BJ (cell line): ENCODE results near the gene FXYD6. TPM values are rescaled to one million over a fixed set of nuclear protein-coding genes. Genes with fewer than 3 reads are reported as not detected.

Source experiments
- CTCF ChIA-PET: fragments of 350-600 bp; formaldehyde crosslinking; extraction: SDS; loops from one replicate; lab custom pipeline; 2021; ENCODE audit warnings: antibody characterized with exemption, inconsistent platforms; lab: Yijun Ruan, JAX
- POLR2A ChIA-PET: fragments of 300-600 bp; sonication (Branson Sonifier 250); formaldehyde crosslinking; extraction: SDS; loops from one replicate; lab custom pipeline; 2021; ENCODE audit warnings: antibody characterized with exemption; lab: Charles Lee
- DNase-seq: peaks from one replicate; pipeline ENCODE4 v3.0.0-alpha.2; 2011; ENCODE audit warnings: low read depth
- H3K27me3 ChIP-seq: 2 replicates; pipeline ENCODE4 v1.6.0; 2011; ENCODE audit warnings: low read length; ENCODE audit not compliant: control insufficient read depth, insufficient read depth
- H3K36me3 ChIP-seq: 2 replicates; pipeline ENCODE4 v1.5.1; 2011; ENCODE audit warnings: low read length; ENCODE audit not compliant: control insufficient read depth, insufficient read depth
- H3K4me3 ChIP-seq: 2 replicates; pipeline ENCODE4 v1.5.1; 2011; ENCODE audit warnings: low read depth, mild to moderate bottlenecking, control low read depth, low read length
- CTCF ChIP-seq: IDR thresholded peaks from 2 replicates; pipeline ENCODE4 v1.5.1; 2011; ENCODE audit warnings: low read depth, mild to moderate bottlenecking, control low read depth, inconsistent platforms, low read length, moderate library complexity; ENCODE audit not compliant: insufficient read depth
- polyA plus RNA-seq: library from polyadenylated mRNA; depleted of rRNA; stranded (reverse); fragments of >200 nt; gene quantifications from 2 replicates; pipeline ENCODE4 v1.2.3, GENCODE V29; 2011

FXYD6 gene
- polyA plus RNA-seq, 1 experiment: not detected

GRCh38 chr11:117855186-117855845 is 21.1 kb downstream of the FXYD6 start:
- TF ChIP-seq CTCF: no peak
- Histone ChIP-seq H3K36me3 (no peaks in the 10 kb centered on the region), H3K27me3 (peaks cover 2% of the 10 kb centered on the region), H3K4me3 (no peak overlapping the region)
- POLR2A ChIA-PET: no interaction called here
- no peak for DNase-seq
- CTCF ChIA-PET: interaction anchor here (1.4 to 4.3 kb wide), 2 partner anchors 11 to 38 kb away, joined by 4 to 21 read pairs; no protein-coding TSS in a partner anchor

- CTCF ChIA-PET: interaction anchor here (1.9 to 4.3 kb wide), 2 partner anchors 8 to 94 kb away, joined by 9 to 21 read pairs; no protein-coding TSS in a partner anchor
- no peak for TF ChIP-seq CTCF
- POLR2A ChIA-PET: no interaction called here
- no peak for DNase-seq
- Histone ChIP-seq H3K4me3 (no peak overlapping the region), H3K27me3 (peaks cover 2% of the 10 kb centered on the region), H3K36me3 (no peaks in the 10 kb centered on the region)
These were observed 24.1 kb downstream of the FXYD6 start for GRCh38 chr11:117852309-117852708.

DNA sequence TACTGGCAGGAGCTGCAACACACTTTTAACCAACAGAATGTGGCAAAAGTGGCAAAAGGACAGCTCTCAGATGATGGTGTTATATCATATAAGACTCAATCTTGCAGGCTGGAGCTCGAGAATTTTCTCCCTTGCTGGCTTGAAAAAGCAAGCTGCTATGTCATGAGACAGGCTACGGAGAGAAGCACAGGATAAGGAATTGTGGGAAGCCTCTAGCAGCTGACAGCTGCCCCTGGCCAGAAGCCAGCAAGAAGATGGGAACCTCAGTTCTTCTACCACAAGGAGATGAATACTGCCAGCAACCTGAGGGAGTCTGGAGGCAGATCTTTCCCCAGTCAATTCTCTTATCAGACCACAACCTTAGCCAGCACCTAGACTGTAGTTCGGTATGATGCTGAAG is 24.6 kb downstream of the FXYD6 start:
- TF ChIP-seq CTCF: no peak
- Histone ChIP-seq H3K27me3 (peaks cover 2% of the 10 kb centered on the region), H3K4me3 (no peak overlapping the region), H3K36me3 (no peaks in the 10 kb centered on the region)
- no peak for DNase-seq
- CTCF ChIA-PET: interaction anchor here (1.9 kb wide), 1 partner anchor 94 kb away, joined by 9 read pairs; no protein-coding TSS in a partner anchor
- POLR2A ChIA-PET: no interaction called here

DNA sequence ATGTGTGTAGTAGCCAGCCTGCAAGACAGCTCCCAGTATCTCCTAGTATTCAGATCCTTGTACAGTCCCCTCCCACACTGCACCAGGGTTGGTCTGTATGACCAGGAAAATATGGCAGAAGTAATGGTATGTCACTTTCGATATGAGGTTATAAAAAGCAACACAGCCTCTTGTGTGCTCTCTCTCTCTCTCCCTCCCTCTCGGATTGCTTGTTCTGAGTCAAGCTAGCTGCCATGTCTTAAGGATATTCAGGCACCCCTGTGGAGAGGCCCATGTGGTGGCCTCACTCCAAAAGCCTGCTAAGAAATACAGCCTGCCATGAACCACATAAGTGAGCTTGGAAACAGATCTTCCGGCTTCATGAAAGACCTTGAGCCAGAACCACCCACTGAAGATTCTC is 25.4 kb downstream of the FXYD6 start:
- ChIA-PET CTCF (interaction anchor here (1.9 kb wide), 1 partner anchor 95 kb away, joined by 9 read pairs; no protein-coding TSS in a partner anchor), POLR2A (no interaction called here)
- no peak for DNase-seq
- TF ChIP-seq CTCF: no peak
- peaks cover 2% of the 10 kb centered on the region for H3K27me3 ChIP-seq
- no peak overlapping the region for H3K4me3 ChIP-seq
- H3K36me3 ChIP-seq: no peaks in the 10 kb centered on the region

GRCh38 chr11:117849781-117850414 is 26.6 kb downstream of the FXYD6 start:
- Histone ChIP-seq H3K27me3 (peaks cover 2% of the 10 kb centered on the region), H3K36me3 (no peaks in the 10 kb centered on the region), H3K4me3 (no peak overlapping the region)
- POLR2A ChIA-PET: no interaction called here
- DNase-seq: no peak
- no peak for TF ChIP-seq CTCF
- CTCF ChIA-PET: interaction anchor here (0.6 to 2.2 kb wide), 2 partner anchors 97 to 1212 kb away, joined by 3 to 11 read pairs; no protein-coding TSS in a partner anchor
